GM23338 (cell line): ENCODE results near the gene KLHL1. TPM values are rescaled to one million over a fixed set of nuclear protein-coding genes. Genes with fewer than 3 reads are reported as not detected.

ENCODE experiments used
- ATAC-seq: fragments of 200-7000 bp; cut with Tn5 transposase; 3 replicates; pipeline ENCODE4 v1.9.1; 2020
- DNase-seq: peaks from one replicate; pipeline ENCODE4 v3.0.0-alpha.2; 2015; ENCODE audit warnings: low spot score
- H2AFZ ChIP-seq: fragments of 200-600 bp; sonication (generic); 2 replicates; pipeline ENCODE4 v1.8.0; 2016; ENCODE audit warnings: antibody characterized with exemption, mild to moderate bottlenecking, moderate library complexity
- H3F3A ChIP-seq: fragments of 200-600 bp; sonication (generic); replicated peaks from 2 replicates; pipeline ENCODE4 v1.8.0; 2017; ENCODE audit warnings: antibody characterized with exemption, mixed run types, low read depth
- H3K27ac ChIP-seq: fragments of 200-600 bp; sonication (generic); 2 replicates; pipeline ENCODE4 v1.6.1; 2016; ENCODE audit warnings: low read depth
- H3K27me3 ChIP-seq: fragments of 200-600 bp; sonication (generic); 2 replicates; pipeline ENCODE4 v1.8.0; 2016; ENCODE audit warnings: mild to moderate bottlenecking, mixed run types, moderate library complexity; ENCODE audit not compliant: insufficient read depth
- H3K36me3 ChIP-seq: fragments of 200-600 bp; sonication (generic); 2 replicates; pipeline ENCODE4 v1.8.0; 2016; ENCODE audit warnings: mild to moderate bottlenecking; ENCODE audit not compliant: insufficient read depth
- H3K4me1 ChIP-seq: fragments of 200-600 bp; sonication (generic); 2 replicates; pipeline ENCODE4 v1.8.0; 2016; ENCODE audit warnings: mild to moderate bottlenecking, moderate library complexity; ENCODE audit not compliant: insufficient read depth
- H3K4me2 ChIP-seq: fragments of 200-600 bp; sonication (generic); 2 replicates; pipeline ENCODE4 v1.7.1; 2017; ENCODE audit warnings: mixed run types
- H3K4me3 ChIP-seq: fragments of 200-600 bp; sonication (generic); 2 replicates; pipeline ENCODE4 v1.6.1; 2016; ENCODE audit warnings: mixed run types
- H3K79me2 ChIP-seq: fragments of 200-600 bp; sonication (generic); replicated peaks from 2 replicates; pipeline ENCODE4 v1.8.0; 2017; ENCODE audit warnings: mild to moderate bottlenecking; ENCODE audit not compliant: insufficient read depth
- H3K9me2 ChIP-seq: fragments of 200-600 bp; sonication (generic); 2 replicates; pipeline ENCODE4 v1.8.0; 2017; ENCODE audit not compliant: insufficient read depth
- H4K20me1 ChIP-seq: fragments of 200-600 bp; sonication (generic); replicated peaks from 2 replicates; pipeline ENCODE4 v1.8.0; 2017; ENCODE audit warnings: mild to moderate bottlenecking; ENCODE audit not compliant: insufficient read depth
- H3K27ac Mint-ChIP-seq: 2 replicates; pipeline ENCODE4 v1.8.0; 2020; ENCODE audit warnings: inconsistent platforms, mild to moderate bottlenecking, moderate library complexity, mixed read lengths
- H3K27me3 Mint-ChIP-seq: 3 replicates; pipeline ENCODE4 v1.8.0; 2022; ENCODE audit warnings: low read depth, mild to moderate bottlenecking, moderate library complexity, mixed read lengths, inconsistent platforms; ENCODE audit not compliant: insufficient read depth, poor library complexity
- H3K36me3 Mint-ChIP-seq: 3 replicates; pipeline ENCODE4 v1.8.0; 2021; ENCODE audit warnings: low read depth, mild to moderate bottlenecking, inconsistent platforms, moderate library complexity, mixed read lengths
- H3K4me1 Mint-ChIP-seq: 3 replicates; pipeline ENCODE4 v1.8.0; 2020; ENCODE audit warnings: mild to moderate bottlenecking, inconsistent platforms, mixed read lengths
- H3K4me3 Mint-ChIP-seq: 3 replicates; pipeline ENCODE4 v1.8.0; 2021; ENCODE audit warnings: moderate library complexity, mild to moderate bottlenecking, inconsistent platforms, mixed read lengths
- H3K9me3 Mint-ChIP-seq: 3 replicates; pipeline ENCODE4 v1.8.0; 2020; ENCODE audit warnings: moderate library complexity, mild to moderate bottlenecking, inconsistent platforms, mixed read lengths
- CREB1 ChIP-seq: fragments of 250-450 bp; sonication (Bioruptor Pico); IDR thresholded peaks from 2 replicates; pipeline ENCODE4 v1.5.0; 2020; ENCODE audit warnings: low read depth, mild to moderate bottlenecking, moderate library complexity
- EZH2 ChIP-seq: fragments of 200-600 bp; sonication (generic); IDR thresholded peaks from one replicate; pipeline ENCODE4 v1.8.0; 2017; ENCODE audit warnings: antibody characterized with exemption, mild to moderate bottlenecking, low read depth; ENCODE audit not compliant: unreplicated experiment
- NANOG ChIP-seq: IDR thresholded peaks from 2 replicates; pipeline ENCODE4 v1.6.1; 2016; ENCODE audit warnings: antibody characterized with exemption, borderline replicate concordance
- POLR2AphosphoS5 ChIP-seq: IDR thresholded peaks from 2 replicates; pipeline ENCODE4 v1.6.1; 2016; ENCODE audit warnings: antibody characterized with exemption, low read depth
- REST ChIP-seq: IDR thresholded peaks from one replicate; pipeline ENCODE4 v1.6.1; 2018; ENCODE audit warnings: antibody characterized with exemption; ENCODE audit not compliant: unreplicated experiment
- ZNF114 ChIP-seq: fragments of 250-450 bp; sonication (Bioruptor Pico); IDR thresholded peaks from 2 replicates; pipeline ENCODE4 v1.5.0; 2020; ENCODE audit warnings: mild to moderate bottlenecking, moderate library complexity
- ZNF331 ChIP-seq: fragments of 250-450 bp; sonication (Bioruptor Pico); IDR thresholded peaks from 2 replicates; pipeline ENCODE4 v1.5.0; 2020; ENCODE audit warnings: low read depth, mild to moderate bottlenecking, moderate library complexity
- polyA plus RNA-seq: library from polyadenylated mRNA; unstranded; fragments of >200 nt; fragmentation: Nextera tagmentation; extraction: Ambion mirVana; gene quantifications from 2 replicates; pipeline ENCODE4 v1.2.1, GENCODE V29; 2016
- total RNA-seq: library from RNA; depleted of rRNA; stranded (reverse); fragments of >200 nt; shearing (Covaris generic); gene quantifications from 2 replicates; pipeline ENCODE4 v1.2.3, GENCODE V29; 2014

Gene KLHL1
- total and polyA plus RNA-seq, 2 experiments from 2014 or later = not detected

- no peaks in the 10 kb centered on the region for H3K36me3 Mint-ChIP-seq
- Histone ChIP-seq H3F3A (no peaks in the 10 kb centered on the region), H3K27me3 (peaks cover 47% of the 10 kb centered on the region), H3K9me2 (no peaks in the 10 kb centered on the region), H3K27ac (no peak within 1 kb of the TSS), H3K79me2 (no peaks in the 10 kb centered on the region), H3K4me1 (no peaks in the 10 kb centered on the region), H2AFZ (peak within 1 kb of the TSS; percentile 95), H3K4me2 (peak within 1 kb of the TSS; percentile 87), H4K20me1 (peaks cover 3% of the 10 kb centered on the region; the same call in 1 of the 2 replicates), H3K36me3 (no peaks in the 10 kb centered on the region), H3K4me3 (peak within 1 kb of the TSS; percentile 72)
- DNase-seq (peak; percentile 71), ATAC-seq (peak; percentile 89)
- H3K27ac Mint-ChIP-seq = no peak within 1 kb of the TSS
- H3K27me3 Mint-ChIP-seq = peaks cover 26% of the 10 kb centered on the region
- H3K4me1 Mint-ChIP-seq = peaks cover 5% of the 10 kb centered on the region; the same call in 1 of the 3 replicates
- H3K9me3 Mint-ChIP-seq = no peaks in the 10 kb centered on the region
- peak within 1 kb of the TSS; percentile 75 for H3K4me3 Mint-ChIP-seq
- TF ChIP-seq POLR2AphosphoS5 = no peak
- TF ChIP-seq REST = no peak
- no peak for TF ChIP-seq ZNF331
- no peak for TF ChIP-seq NANOG
- no peak for TF ChIP-seq ZNF114 (CRISPR knock-in tag)
- peak; percentile 9 for TF ChIP-seq EZH2
- TF ChIP-seq CREB1 (CRISPR knock-in tag) = no peak
Observed at GRCh38 chr13:70107498-70108281, 562 bp downstream of the KLHL1 start, which contains the start of gene ATXN8OS. ATXN8OS (plus strand) TSS chr13:70107826.

- Histone ChIP-seq H3K27me3 (peaks cover 47% of the 10 kb centered on the region), H3K27ac (no peak overlapping the region), H3K36me3 (no peaks in the 10 kb centered on the region), H3K9me2 (no peaks in the 10 kb centered on the region), H3K79me2 (no peaks in the 10 kb centered on the region), H4K20me1 (peaks cover 3% of the 10 kb centered on the region; the same call in 1 of the 2 replicates), H3K4me1 (no peaks in the 10 kb centered on the region), H3F3A (no peaks in the 10 kb centered on the region), H2AFZ (peak overlapping the region; percentile 95), H3K4me3 (peak overlapping the region; percentile 72), H3K4me2 (peak overlapping the region; percentile 87)
- Mint-ChIP-seq H3K4me1 (peaks cover 5% of the 10 kb centered on the region; the same call in 1 of the 3 replicates), H3K36me3 (no peaks in the 10 kb centered on the region), H3K27me3 (peaks cover 26% of the 10 kb centered on the region), H3K4me3 (peak overlapping the region; percentile 75), H3K27ac (no peak overlapping the region), H3K9me3 (no peaks in the 10 kb centered on the region)
- DNase-seq (no peak), ATAC-seq (peak; percentile 36)
- TF ChIP-seq REST (no peak), EZH2 (peak; percentile 60)
Observed at GRCh38 chr13:70107125-70107497, 1.1 kb downstream of the KLHL1 start.
